GM23338 (cell line): ENCODE data around the gene MCTP1. TPM values are rescaled to one million over a fixed set of nuclear protein-coding genes. Genes with fewer than 3 reads are reported as not detected.
A peak's percentile ranks its signal among the peaks of the same experiment; 100 is the strongest.

Source experiments
- ATAC-seq: fragments of 200-7000 bp; cut with Tn5 transposase; 3 replicates; pipeline ENCODE4 v1.9.1; 2020
- DNase-seq: peaks from one replicate; pipeline ENCODE4 v3.0.0-alpha.2; 2015; ENCODE audit warnings: low spot score
- H2AFZ ChIP-seq: fragments of 200-600 bp; sonication (generic); 2 replicates; pipeline ENCODE4 v1.8.0; 2016; ENCODE audit warnings: antibody characterized with exemption, mild to moderate bottlenecking, moderate library complexity
- H3F3A ChIP-seq: fragments of 200-600 bp; sonication (generic); replicated peaks from 2 replicates; pipeline ENCODE4 v1.8.0; 2017; ENCODE audit warnings: antibody characterized with exemption, mixed run types, low read depth
- H3K27ac ChIP-seq: fragments of 200-600 bp; sonication (generic); 2 replicates; pipeline ENCODE4 v1.6.1; 2016; ENCODE audit warnings: low read depth
- H3K27me3 ChIP-seq: fragments of 200-600 bp; sonication (generic); 2 replicates; pipeline ENCODE4 v1.8.0; 2016; ENCODE audit warnings: mild to moderate bottlenecking, mixed run types, moderate library complexity; ENCODE audit not compliant: insufficient read depth
- H3K36me3 ChIP-seq: fragments of 200-600 bp; sonication (generic); 2 replicates; pipeline ENCODE4 v1.8.0; 2016; ENCODE audit warnings: mild to moderate bottlenecking; ENCODE audit not compliant: insufficient read depth
- H3K4me1 ChIP-seq: fragments of 200-600 bp; sonication (generic); 2 replicates; pipeline ENCODE4 v1.8.0; 2016; ENCODE audit warnings: mild to moderate bottlenecking, moderate library complexity; ENCODE audit not compliant: insufficient read depth
- H3K4me2 ChIP-seq: fragments of 200-600 bp; sonication (generic); 2 replicates; pipeline ENCODE4 v1.7.1; 2017; ENCODE audit warnings: mixed run types
- H3K4me3 ChIP-seq: fragments of 200-600 bp; sonication (generic); 2 replicates; pipeline ENCODE4 v1.6.1; 2016; ENCODE audit warnings: mixed run types
- H3K79me2 ChIP-seq: fragments of 200-600 bp; sonication (generic); replicated peaks from 2 replicates; pipeline ENCODE4 v1.8.0; 2017; ENCODE audit warnings: mild to moderate bottlenecking; ENCODE audit not compliant: insufficient read depth
- H3K9me2 ChIP-seq: fragments of 200-600 bp; sonication (generic); 2 replicates; pipeline ENCODE4 v1.8.0; 2017; ENCODE audit not compliant: insufficient read depth
- H4K20me1 ChIP-seq: fragments of 200-600 bp; sonication (generic); replicated peaks from 2 replicates; pipeline ENCODE4 v1.8.0; 2017; ENCODE audit warnings: mild to moderate bottlenecking; ENCODE audit not compliant: insufficient read depth
- H3K27ac Mint-ChIP-seq: 2 replicates; pipeline ENCODE4 v1.8.0; 2020; ENCODE audit warnings: inconsistent platforms, mild to moderate bottlenecking, moderate library complexity, mixed read lengths
- H3K27me3 Mint-ChIP-seq: 3 replicates; pipeline ENCODE4 v1.8.0; 2022; ENCODE audit warnings: low read depth, mild to moderate bottlenecking, moderate library complexity, mixed read lengths, inconsistent platforms; ENCODE audit not compliant: insufficient read depth, poor library complexity
- H3K36me3 Mint-ChIP-seq: 3 replicates; pipeline ENCODE4 v1.8.0; 2021; ENCODE audit warnings: low read depth, mild to moderate bottlenecking, inconsistent platforms, moderate library complexity, mixed read lengths
- H3K4me1 Mint-ChIP-seq: 3 replicates; pipeline ENCODE4 v1.8.0; 2020; ENCODE audit warnings: mild to moderate bottlenecking, inconsistent platforms, mixed read lengths
- H3K4me3 Mint-ChIP-seq: 3 replicates; pipeline ENCODE4 v1.8.0; 2021; ENCODE audit warnings: moderate library complexity, mild to moderate bottlenecking, inconsistent platforms, mixed read lengths
- H3K9me3 Mint-ChIP-seq: 3 replicates; pipeline ENCODE4 v1.8.0; 2020; ENCODE audit warnings: moderate library complexity, mild to moderate bottlenecking, inconsistent platforms, mixed read lengths
- EZH2 ChIP-seq: fragments of 200-600 bp; sonication (generic); IDR thresholded peaks from one replicate; pipeline ENCODE4 v1.8.0; 2017; ENCODE audit warnings: antibody characterized with exemption, mild to moderate bottlenecking, low read depth; ENCODE audit not compliant: unreplicated experiment
- NANOG ChIP-seq: IDR thresholded peaks from 2 replicates; pipeline ENCODE4 v1.6.1; 2016; ENCODE audit warnings: antibody characterized with exemption, borderline replicate concordance
- ZNF331 ChIP-seq: fragments of 250-450 bp; sonication (Bioruptor Pico); IDR thresholded peaks from 2 replicates; pipeline ENCODE4 v1.5.0; 2020; ENCODE audit warnings: low read depth, mild to moderate bottlenecking, moderate library complexity
- polyA plus RNA-seq: library from polyadenylated mRNA; unstranded; fragments of >200 nt; fragmentation: Nextera tagmentation; extraction: Ambion mirVana; gene quantifications from 2 replicates; pipeline ENCODE4 v1.2.1, GENCODE V29; 2016
- total RNA-seq: library from RNA; depleted of rRNA; stranded (reverse); fragments of >200 nt; shearing (Covaris generic); gene quantifications from 2 replicates; pipeline ENCODE4 v1.2.3, GENCODE V29; 2014
- TF ChIP-seq, protein P1 (sequence below): IDR thresholded peaks from 2 replicates; pipeline ENCODE4 v1.6.1; 2016; ENCODE audit warnings: antibody characterized with exemption
- TF ChIP-seq, protein P2 (sequence below): IDR thresholded peaks from one replicate; pipeline ENCODE4 v1.6.1; 2018; ENCODE audit warnings: antibody characterized with exemption; ENCODE audit not compliant: unreplicated experiment
- TF ChIP-seq, protein P3 (sequence below), 2 experiments: fragments of 200-600 bp in 1 of 2; sonication (generic) in 1 of 2; conservative IDR thresholded peaks; 2 replicates each; pipeline versions ENCODE4 v1.5.1 to v1.6.1; 2016 to 2017; ENCODE audit warnings: antibody characterized with exemption in 2 of 2, low read depth in 2 of 2, mild to moderate bottlenecking in 2 of 2, moderate library complexity in 1 of 2

Gene MCTP1
- total and polyA plus RNA-seq, 2 experiments from 2014 or later, result 3.7 to 4.2 TPM

DNA sequence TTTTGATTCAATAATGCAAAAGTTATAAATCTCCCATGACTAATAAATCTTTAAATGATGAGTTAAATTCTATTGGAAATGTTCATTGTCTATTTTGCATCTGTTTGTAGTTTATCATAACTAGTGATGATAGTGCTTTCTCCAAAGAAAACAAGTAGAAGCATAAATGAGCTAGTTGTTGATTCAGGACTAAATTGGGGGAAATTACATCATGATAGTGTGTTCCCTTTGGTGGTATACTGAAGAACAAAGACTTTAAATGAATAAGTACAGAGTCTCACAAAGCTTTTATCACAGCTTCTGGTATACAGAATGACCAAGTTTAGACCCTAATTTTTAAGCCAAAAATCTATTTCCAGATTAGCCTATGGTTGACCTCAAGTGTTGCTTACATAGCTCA, 173.8 kb downstream of the MCTP1 start (continued):
- TF ChIP-seq EZH2 (no peak), ZNF331 (CRISPR knock-in tag) (no peak)
- TF ChIP-seq, protein P1, sequence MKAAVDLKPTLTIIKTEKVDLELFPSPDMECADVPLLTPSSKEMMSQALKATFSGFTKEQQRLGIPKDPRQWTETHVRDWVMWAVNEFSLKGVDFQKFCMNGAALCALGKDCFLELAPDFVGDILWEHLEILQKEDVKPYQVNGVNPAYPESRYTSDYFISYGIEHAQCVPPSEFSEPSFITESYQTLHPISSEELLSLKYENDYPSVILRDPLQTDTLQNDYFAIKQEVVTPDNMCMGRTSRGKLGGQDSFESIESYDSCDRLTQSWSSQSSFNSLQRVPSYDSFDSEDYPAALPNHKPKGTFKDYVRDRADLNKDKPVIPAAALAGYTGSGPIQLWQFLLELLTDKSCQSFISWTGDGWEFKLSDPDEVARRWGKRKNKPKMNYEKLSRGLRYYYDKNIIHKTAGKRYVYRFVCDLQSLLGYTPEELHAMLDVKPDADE, result no peak
- TF ChIP-seq, protein P2, sequence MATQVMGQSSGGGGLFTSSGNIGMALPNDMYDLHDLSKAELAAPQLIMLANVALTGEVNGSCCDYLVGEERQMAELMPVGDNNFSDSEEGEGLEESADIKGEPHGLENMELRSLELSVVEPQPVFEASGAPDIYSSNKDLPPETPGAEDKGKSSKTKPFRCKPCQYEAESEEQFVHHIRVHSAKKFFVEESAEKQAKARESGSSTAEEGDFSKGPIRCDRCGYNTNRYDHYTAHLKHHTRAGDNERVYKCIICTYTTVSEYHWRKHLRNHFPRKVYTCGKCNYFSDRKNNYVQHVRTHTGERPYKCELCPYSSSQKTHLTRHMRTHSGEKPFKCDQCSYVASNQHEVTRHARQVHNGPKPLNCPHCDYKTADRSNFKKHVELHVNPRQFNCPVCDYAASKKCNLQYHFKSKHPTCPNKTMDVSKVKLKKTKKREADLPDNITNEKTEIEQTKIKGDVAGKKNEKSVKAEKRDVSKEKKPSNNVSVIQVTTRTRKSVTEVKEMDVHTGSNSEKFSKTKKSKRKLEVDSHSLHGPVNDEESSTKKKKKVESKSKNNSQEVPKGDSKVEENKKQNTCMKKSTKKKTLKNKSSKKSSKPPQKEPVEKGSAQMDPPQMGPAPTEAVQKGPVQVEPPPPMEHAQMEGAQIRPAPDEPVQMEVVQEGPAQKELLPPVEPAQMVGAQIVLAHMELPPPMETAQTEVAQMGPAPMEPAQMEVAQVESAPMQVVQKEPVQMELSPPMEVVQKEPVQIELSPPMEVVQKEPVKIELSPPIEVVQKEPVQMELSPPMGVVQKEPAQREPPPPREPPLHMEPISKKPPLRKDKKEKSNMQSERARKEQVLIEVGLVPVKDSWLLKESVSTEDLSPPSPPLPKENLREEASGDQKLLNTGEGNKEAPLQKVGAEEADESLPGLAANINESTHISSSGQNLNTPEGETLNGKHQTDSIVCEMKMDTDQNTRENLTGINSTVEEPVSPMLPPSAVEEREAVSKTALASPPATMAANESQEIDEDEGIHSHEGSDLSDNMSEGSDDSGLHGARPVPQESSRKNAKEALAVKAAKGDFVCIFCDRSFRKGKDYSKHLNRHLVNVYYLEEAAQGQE, result no peak

DNA sequence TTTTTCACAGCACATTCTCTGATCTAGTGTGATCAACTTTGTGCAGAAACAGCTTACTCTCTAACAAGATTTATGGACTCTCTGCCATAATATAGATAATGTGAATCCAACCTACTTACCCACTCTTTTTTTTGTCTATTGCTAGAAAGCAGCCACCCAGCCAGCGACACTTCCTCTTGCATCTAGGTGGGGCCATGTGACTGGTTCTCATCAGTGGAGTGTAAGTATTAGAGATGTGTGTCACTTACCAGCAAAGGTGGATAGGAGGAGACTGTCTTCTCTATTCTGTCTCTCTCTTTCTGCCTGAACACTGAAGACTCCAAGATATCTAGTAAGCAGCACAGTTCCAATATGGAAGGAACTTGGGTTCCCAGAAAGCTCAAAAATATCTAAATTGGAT, 174.8 kb downstream of the MCTP1 start:
- ATAC-seq, result no peak
- H3K27ac Mint-ChIP-seq, result peak overlapping the region; percentile 36

More for the DNA sequence above, 174.8 kb downstream of the MCTP1 start:
- no peak overlapping the region for H3K27ac ChIP-seq
- Mint-ChIP-seq H3K4me3 (no peak overlapping the region), H3K36me3 (no peaks in the 10 kb centered on the region), H3K9me3 (no peaks in the 10 kb centered on the region), H3K27me3 (peaks cover 2% of the 10 kb centered on the region), H3K4me1 (peaks cover 7% of the 10 kb centered on the region; the same call in 2 of the 3 replicates)
- peaks cover 6% of the 10 kb centered on the region for H3K4me1 ChIP-seq
- H3K27me3 ChIP-seq, result no peaks in the 10 kb centered on the region
- no peaks in the 10 kb centered on the region for H3K79me2 ChIP-seq
- H3F3A ChIP-seq, result no peaks in the 10 kb centered on the region
- H4K20me1 ChIP-seq, result no peaks in the 10 kb centered on the region
- no peak overlapping the region for H3K4me3 ChIP-seq
- TF ChIP-seq, protein P3, sequence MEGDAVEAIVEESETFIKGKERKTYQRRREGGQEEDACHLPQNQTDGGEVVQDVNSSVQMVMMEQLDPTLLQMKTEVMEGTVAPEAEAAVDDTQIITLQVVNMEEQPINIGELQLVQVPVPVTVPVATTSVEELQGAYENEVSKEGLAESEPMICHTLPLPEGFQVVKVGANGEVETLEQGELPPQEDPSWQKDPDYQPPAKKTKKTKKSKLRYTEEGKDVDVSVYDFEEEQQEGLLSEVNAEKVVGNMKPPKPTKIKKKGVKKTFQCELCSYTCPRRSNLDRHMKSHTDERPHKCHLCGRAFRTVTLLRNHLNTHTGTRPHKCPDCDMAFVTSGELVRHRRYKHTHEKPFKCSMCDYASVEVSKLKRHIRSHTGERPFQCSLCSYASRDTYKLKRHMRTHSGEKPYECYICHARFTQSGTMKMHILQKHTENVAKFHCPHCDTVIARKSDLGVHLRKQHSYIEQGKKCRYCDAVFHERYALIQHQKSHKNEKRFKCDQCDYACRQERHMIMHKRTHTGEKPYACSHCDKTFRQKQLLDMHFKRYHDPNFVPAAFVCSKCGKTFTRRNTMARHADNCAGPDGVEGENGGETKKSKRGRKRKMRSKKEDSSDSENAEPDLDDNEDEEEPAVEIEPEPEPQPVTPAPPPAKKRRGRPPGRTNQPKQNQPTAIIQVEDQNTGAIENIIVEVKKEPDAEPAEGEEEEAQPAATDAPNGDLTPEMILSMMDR (conservative IDR thresholded peaks at IDR 0.05; ENCODE audit: low read depth in 2 of 2), result peak in 1 of 2 experiments; percentile 30; a peak in 2 of 4 replicates
- TF ChIP-seq, protein P1, result no peak
- no peak for TF ChIP-seq NANOG
- no peaks in the 10 kb centered on the region for H3K9me2 ChIP-seq
- no peak overlapping the region for H2AFZ ChIP-seq
- H3K4me2 ChIP-seq, result no peak overlapping the region
- no peak for DNase-seq
- no peaks in the 10 kb centered on the region for H3K36me3 ChIP-seq
